ENCODE results near the gene PCGF1.
A peak's percentile ranks its signal among the peaks of the same experiment; 100 is the strongest.
"Not testable (repeated sequence)": the region's sequence is repeated elsewhere in the genome, so short reads cannot be mapped to it uniquely, and the experiment has no call there.

The PCGF1 gene

DNA sequence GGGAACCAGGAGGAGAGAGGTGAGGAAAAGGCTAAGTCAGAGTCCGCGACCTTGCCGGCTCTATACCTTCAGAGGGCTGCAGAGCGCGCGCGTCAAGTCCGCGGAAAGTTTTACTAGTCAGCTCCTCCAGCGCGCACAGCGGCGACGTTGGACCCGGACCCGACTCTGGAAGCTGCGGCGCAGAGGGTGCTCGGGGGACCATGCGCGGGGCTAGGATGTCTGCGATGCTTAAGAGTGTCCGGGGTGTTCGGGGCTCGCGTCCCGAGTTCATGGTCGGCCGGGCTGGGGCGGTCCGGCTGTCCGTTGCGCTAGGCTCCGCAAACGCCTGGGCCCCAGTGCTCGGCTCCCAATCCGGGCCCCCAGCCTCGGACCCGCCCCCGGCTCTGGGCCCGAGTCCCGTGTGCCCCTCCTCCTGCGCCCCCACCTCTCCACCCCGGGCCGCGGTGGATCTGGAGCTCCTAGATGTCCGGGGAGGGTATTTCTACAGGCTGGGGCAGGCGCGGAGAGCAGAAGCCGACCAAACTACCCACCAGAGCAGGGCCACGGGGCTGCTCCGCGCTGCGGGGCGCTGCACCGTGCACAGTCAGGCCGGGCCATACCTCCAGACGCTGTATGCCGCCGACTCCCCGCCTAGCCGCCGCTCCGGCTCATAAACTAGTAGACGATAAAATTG, 8.1 kb downstream of the PCGF1 start, which contains the start of gene LBX2:
LBX2 (minus strand) TSS at position 337 of the 673 bp plus-strand sequence; CDS start at position 271, 66 bp downstream.
- DNase-seq (ENCODE audit: low read depth) = no peak

DNA sequence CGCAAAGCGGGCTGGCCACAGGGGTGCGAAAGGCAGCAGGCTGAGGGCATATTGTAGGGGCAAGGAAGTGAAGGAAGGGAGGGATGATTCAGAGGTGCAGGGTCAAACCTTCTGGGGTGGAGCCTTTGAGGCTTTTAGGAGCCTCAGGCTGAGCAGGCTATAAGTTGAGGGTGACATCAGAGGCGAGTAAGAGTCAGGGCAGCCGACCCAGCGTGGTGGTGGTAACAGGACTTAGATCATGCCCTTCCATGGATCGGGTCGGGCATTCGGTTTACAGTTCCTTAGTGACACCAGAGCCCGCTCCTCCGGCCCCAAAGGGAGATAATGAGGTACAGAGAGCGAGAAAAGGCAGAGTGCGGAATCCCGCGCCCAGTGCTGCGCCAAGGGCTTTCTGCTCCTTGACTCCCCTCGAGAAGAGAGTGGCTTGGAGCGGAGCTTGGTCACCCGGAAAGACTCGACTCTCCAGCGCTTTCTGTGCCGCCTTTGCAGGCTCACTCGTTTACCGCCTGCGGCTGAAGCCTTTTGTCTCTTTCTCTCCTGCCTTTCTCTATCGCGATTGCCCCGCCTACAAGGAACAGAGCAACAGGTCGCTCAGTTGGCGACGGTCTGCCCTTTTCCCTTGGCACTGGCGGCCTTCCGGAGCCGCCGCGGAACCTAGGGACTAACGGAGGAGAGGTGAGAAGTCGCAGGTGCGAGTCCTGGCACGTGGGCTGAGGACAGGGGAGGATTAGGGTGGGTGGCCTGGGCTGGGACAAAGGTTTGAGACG, 8.8 kb downstream of the PCGF1 start:
- DNase-seq (ENCODE audit: low read depth) = no peak

DNA sequence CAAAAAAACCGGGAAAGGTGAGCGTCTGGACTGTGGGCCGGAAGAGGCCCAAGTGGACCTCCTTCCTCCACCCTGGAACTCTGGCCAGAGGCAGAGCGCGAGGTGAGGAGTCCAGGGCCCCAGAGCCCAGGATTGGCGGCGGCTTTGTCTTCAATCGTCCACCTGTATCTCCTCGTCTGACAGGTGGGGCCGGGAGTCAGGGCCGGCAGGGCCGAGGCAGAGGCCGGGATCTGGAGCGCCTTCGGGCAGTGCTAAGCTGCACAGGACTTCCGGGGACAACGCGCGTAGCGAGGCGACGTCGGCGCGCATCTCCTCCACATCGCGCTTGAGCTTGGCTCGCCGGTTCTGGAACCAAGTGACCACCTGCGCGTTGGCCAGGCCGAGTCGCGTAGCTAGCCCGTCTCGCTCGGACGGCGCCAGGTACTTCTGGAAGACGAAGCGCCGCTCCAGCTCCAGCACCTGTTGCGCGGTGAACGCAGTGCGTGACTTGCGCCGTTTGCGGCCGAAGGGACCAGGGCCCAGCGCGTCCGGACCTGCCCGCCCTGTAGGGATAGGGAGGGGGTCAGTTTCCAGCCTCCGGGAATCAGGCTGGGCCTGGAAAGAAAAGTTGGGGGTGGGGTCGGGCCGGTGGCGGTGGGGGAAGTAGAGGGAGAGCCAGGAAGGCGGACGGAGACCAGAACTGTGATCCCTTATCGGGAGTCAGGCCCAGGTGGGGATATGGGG, 9.6 kb downstream of the PCGF1 start:
- no peak for DNase-seq (ENCODE audit: low read depth)

DNA sequence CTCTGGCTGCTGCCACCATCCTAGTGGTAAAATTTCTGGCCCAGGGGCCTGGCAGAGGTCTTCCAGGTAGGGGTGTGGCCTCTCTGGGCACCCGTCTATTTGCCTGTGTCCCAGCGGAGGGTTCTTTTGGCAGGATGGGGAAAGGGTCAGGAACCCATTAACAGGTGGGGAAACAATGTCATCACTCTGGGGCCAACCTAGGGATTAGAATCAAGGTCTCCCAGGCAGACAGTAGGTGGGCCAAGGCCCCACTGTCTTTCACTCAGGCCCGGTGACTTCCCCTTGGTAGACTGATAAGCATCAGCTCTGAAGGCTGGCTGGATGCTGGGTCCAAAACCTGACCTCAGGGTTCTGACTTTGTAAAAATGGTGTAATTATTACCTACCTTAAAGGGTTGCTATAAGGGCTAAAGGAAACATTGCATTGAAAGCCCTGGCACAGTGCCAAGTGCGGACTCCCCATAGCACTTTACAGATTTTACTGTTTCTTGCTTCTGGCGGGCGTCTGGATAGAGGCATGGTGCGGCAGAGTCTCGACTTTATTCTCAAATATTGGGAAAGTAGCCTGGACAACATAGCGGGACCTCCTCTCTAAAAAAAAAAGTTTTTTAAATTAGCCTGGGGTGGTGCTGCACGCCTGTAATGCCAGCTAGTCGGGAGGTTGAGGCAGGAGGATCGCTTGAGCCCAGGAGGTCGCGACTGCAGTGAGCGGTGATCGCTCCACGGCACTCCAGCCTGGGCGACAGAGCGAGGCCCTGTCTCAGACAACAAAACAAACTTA, 10.3 kb downstream of the PCGF1 start:
- no peak for DNase-seq (ENCODE audit: low read depth)

DNA sequence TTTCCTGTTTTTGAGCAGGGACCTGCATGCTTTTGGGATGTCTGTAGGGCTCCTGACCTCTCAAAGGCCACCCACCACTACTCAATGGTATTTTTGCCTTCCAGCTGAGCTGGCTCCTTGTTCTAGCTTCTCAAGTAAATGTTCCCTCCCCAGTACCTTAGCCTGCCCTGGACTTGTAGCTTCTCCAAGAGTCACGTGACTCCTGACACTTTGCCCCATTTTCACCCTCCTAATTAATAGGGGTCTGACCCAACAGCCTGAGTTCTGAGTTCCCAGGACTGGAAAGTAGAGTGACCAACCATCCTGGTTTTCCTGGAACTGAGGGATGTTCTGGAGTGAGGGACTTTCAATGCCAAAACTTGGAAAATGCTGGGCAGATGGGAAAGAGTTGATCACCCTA, 12.1 kb downstream of the PCGF1 start:
- DNase-seq (ENCODE audit: low read depth) = no peak

DNA sequence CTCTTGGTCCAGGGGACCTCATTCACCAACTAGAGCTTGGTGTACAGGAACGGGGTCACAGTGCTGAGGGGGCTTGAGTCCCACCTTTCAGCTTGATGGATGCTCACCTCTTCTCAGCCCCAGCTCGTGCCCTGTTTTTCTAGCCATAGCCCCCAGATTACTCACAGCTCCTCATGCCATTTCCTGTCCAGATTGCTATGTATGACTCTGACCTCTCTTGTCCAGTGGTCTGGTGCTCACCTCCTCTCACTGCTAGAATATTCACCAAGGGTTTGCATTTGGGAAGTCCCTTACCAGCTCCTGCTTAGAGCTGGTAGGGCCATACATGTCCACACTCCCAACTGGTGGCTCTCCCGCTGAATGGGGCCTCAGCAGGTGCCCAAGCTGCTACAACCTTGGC, 13.9 kb downstream of the PCGF1 start:
- DNase-seq (ENCODE audit: low read depth) = no peak

DNA sequence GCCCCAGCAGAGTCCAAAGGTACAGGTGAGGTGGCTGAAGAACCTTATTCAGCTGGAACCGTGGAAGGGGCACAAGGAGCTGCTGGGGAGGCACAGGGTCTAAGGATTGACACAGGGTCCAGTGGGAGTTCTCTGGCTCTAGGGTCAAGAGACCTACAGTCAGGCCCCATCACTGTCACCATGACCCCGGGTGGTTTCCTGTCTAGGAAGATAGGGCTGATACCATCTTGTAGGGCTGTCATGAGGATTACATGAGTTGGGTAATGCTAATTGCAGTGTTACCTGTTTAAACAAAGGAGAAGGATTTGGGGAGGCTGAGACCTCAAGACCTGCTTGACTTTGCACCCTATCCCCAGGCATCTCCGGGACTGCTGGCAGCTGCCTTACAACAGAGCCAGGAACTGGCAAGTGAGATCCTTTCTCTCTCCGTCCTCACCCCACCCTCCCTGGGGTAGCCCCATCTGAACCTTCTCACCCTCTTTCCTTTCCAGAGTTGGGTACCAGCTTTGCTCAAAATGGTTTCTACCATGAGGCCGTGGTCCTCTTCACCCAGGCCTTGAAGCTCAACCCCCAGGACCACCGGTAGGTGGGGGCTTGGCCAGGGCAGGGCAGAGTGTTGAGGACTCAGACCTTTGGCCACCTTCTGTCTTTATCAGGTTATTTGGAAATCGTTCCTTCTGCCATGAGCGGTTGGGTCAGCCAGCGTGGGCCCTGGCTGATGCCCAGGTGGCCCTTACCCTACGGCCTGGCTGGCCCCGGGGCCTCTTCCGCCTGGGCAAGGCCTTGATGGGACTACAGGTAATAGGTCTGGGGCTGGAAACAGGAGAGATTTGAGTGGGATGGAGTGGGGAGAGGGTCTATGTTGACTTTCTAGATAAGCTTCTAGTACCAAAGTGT, 15.6 kb downstream of the PCGF1 start:
- no peak for DNase-seq (ENCODE audit: low read depth)

DNA sequence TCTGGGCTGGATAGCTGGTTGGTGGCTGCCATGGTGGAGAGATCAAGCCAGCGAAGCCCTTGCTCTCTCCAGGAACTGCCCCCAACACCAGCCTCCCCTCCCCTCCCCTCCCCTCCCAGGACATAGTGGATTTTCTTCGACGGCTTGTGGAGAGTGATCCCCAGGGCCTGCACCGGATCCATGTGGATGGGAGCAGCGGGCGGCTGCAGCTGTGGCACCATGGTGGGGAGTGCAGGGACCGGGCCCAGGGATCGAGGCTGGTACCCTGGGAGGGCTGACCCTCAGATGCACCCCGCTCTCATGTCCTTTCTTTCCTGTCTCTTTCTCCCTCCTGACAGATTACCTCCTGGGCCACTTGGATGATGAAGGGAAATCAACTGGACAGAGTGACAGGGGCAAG, 17.6 kb downstream of the PCGF1 start:
- DNase-seq (ENCODE audit: low read depth) = no peak

DNA sequence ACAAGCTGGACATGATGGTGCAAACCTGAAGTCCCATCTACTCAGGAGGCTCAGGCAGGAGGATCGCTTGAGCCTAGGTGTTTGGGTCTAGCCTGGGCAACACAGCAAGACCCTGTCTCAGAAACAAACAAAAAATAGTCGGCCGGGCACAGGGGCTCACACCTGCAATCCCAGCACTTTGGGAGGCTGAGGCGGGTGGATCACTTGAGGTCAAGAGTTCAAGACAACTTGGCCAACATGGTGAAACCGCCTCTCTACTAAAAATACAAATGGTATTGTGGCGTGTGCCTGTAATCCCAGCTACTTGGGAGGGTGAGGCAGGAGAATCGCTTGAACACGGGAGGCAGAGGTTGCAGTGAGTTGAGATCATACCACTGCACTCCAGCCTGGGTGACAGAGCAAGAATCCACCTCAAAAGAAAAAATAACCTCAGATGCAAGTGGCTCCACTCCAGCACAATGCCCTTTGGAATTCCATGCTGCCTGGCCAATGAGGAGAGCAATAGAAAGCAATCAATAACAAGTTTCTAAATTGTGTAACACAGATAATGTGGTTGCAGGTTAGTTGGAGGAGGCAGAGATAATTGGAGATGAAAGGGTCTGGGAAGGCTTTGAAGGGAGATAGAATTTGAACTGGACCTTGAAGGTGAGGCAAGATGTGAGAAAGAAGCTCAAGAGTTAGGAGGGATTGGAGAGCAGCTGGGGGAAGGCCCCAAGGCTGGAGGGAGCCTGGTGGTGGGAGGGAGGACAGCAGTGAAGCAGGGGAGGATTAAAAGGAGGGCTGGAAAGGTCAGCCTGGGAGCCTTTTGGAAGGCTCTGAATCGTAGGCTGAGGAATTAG, 18.6 kb downstream of the PCGF1 start:
- no peak for DNase-seq (ENCODE audit: low read depth)

DNA sequence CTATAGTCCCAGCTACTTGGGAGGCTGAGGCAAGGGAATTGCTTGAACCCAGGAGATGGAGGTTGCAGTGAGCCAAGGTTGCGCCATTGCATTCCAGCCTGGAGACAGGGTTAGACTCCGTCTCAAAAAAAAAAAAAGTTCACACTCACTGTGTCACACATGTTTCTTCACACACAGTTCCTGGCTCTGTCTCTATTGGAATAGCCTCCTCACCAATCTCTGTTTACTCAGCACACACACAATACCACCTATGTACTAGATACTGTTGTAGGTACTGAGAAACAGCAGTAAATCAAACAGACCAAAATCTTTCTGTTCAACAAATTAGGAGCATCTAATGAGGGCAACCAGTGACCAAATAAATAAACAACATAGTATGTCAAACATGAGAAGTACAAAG, 21.4 kb downstream of the PCGF1 start:
- no peak for DNase-seq (ENCODE audit: low read depth)

DNA sequence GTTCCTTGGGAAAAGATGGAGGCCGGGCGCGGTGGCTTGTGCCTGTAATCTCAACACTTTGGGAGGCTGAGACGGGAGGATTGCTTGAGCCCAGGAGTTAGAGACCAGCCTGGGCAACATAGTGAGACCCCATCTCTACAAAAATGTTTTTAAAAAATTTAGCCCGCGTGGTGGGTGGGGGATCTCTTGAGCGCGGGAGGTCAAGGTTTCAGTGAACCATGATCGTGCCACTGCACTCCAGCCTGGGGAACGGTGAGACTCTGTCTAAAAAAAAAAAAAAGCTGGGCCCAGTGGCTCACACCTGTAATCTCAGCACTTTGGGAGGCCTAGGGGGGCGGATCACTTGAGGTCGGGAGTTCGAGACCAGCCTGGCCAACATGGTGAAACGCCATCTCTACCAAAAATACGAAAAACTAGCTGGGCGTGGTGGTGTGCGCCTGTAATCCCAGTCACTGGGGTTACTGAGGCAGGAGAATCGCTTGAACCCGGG, 23.8 kb downstream of the PCGF1 start:
- not testable (repeated sequence) for DNase-seq (ENCODE audit: low read depth)

DNA sequence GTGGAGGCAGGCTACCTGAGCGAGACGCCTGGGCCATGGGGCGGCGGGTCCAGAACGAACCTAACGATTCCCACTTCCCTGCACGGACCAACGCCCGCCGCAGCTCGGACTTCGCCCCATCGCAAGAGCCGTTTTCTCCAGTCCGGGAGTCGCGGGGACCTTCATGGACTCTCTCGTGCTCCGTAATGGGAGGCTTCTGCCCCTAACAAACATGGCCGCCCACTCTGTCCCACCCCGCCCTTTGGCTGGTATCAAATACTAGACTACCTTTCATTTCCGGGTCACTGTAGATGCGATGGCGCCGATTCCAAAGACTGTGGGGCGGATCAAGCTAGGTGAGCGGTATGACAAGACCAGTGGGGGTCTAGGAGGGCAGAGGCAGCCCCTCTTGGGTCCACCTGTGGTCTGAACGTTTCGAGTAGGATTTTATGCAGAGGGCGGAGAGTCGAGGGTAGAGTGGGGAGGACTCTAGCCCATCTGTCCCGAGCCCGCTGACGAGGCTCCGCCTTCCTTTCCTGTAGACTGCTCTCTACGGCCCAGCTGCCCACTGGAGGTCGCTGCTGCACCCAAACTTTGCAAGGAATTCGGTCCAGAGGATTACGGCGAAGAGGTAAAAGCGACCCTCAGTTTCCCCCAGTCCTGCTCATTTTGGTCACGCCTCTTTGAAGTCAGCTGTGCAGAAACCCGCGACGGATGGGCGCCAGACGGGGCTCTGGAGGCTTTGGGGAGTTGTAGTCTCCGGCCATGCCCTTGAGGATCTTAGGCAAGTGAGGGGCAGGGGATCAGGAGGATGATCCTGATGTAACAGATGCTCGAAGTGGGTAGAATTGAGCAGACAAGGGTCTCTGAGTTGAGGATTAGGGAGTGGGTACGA, 24.5 kb downstream of the PCGF1 start, which contains the start of the genes CCDC142 and TTC31:
CCDC142 (minus strand) TSS at position 198 of the 874 bp plus-strand sequence; CDS start at position 37, 161 bp downstream.
TTC31 (plus strand) TSS at position 281 of the 874 bp plus-strand sequence; CDS start at position 296, 15 bp downstream.
- DNase-seq (ENCODE audit: low read depth) = peak; percentile 91

DNA sequence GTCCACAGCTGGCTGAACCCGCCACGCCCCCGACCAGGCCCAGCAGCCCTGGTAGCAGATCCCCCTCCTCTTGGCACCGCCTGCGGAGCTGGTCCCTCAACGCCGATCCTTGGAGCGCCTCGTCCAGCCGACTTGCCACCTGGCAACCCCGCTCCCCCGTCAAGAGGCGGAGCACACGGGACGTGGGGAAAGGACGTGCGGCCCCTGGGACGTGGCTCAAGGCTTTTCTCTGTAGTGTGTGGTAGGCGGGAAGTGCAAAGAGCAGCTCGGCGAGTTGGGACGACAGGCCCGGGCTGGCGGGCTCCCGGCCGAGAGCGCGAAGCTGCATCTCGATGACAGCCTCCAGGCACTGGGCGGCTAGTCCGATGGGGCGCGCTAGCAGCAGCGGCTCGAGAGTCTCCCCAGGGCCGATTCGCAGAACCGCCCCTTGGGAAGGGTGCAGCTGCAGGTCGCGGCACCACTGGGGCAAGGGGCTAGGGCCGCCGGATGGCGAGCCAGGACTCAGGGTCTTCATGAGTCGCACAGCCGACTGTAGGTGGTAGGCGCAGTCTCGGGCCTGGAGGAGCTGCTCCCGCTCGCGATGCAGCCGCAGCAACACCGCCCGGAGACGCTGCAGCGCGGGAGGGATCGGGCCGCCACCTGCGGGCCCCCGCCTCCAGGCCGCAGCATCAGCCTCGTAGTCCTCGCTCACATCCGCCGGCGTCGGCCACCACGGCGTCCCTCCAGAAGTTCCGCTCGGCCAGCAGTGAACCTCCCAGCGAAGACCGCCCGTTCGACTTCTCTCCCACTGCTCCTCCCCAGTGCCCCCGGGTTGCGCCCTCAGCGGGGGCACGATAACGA, 25.3 kb downstream of the PCGF1 start:
- no peak for DNase-seq (ENCODE audit: low read depth)

DNA sequence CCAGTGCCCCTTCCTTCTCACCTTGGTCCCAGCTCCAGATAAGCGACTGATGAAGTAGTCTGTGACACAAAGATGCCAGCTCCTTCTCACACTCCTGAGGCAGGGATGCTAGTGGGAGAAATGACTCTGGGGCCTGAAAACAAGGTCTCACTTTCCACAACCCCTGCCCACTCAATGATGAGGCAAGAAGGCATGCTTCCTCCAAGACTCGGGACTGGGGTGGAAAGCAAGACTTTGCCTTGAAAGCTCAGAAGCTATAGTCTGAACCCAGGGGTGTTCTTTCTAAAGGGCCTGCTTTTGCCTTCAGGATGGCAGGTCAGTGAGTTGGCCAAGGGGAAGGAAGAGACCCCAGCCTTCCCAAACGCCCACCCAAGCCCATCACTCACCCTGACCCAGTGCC, 26.1 kb downstream of the PCGF1 start:
- DNase-seq (ENCODE audit: low read depth) = no peak

DNA sequence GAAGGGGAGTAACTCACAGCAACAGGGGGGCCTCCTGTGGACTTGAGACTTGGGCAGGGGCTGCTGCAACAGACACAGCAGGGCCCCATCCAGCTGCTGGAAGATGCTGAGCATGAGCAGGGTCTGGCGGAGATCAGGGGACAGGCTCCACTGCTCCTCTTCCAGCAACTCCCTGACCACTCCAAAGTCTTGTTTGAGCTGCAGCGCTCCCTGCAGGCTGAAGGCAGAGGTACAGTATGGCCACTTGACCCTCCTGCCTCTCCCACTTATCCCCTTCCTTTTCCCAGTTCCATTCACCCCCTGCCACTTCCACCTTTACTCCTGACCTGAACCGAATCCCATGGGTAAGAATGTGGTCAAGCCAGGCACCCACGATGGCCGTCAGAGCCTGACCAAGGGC, 32.6 kb downstream of the PCGF1 start:
- no peak for DNase-seq (ENCODE audit: low read depth)

DNA sequence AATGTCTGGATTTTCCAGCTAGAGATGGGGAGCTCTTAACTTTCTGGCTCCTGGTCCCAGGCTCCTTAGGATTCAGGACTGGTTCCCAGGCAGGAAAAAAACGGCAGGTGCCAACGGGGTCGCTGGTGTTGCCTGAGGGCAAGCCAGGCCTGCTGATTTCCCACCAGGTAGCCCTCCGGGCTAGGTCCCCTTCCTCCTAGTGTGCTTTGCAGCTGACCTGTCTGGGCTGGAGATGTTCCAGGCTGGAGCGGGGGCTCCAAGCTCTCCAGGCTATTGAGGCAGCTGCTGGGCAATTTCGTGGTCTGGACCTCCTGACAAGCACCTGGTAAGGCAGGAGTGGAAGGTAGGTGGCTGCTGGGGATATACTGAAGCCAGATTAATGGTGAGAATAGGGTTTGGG, 33.0 kb downstream of the PCGF1 start:
- no peak for DNase-seq (ENCODE audit: low read depth)

DNA sequence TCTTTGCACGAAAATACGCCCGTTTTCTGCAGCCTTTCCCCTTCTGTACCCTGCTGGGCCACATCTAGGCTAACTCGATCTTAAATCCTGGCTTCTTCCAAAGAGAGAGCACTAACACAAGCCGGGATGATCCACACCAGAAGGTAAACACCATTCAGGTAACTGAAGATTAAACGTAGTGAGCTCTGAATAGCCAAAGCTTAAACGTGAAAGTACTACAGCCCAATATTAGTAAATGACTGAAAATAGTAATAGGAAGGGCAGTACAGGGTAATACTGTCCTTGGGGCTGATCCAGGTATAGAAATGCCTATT, 34.6 kb downstream of the PCGF1 start:
- DNase-seq (ENCODE audit: low read depth) = no peak

Data from fibroblast of the conjunctiva (primary cell).